Small intestine (tissue), 7 donors: ENCODE results near the gene PCNT. TPM values are rescaled to one million over a fixed set of nuclear protein-coding genes. Genes with fewer than 3 reads are reported as not detected.
A peak's percentile ranks its signal among the peaks of the same experiment; 100 is the strongest.
"Not testable (repeated sequence)": the region's sequence is repeated elsewhere in the genome, so short reads cannot be mapped to it uniquely, and the experiment has no call there.

Experiments
- DNase-seq, 2 donors: peaks; one replicate each; pipeline versions ENCODE4 v3.0.0 to v3.0.0-alpha.2; 2013
- FAIRE-seq: peaks from 2 replicates; lab custom pipeline; 2012; peaks lifted over from hg19 to GRCh38; lab: Jason Lieb, UNC
- H3K27ac ChIP-seq, 3 donors: one replicate each; pipeline ENCODE4 v1.5.1; 2013; ENCODE audit warnings: low read length in 2 of 3, mild to moderate bottlenecking in 2 of 3, control low read depth in 1 of 3, inconsistent platforms in 1 of 3, low read depth in 1 of 3, moderate library complexity in 1 of 3
- H3K27me3 ChIP-seq, 3 donors: one replicate each; pipeline ENCODE4 v1.6.1; 2013; ENCODE audit warnings: low read length in 3 of 3, inconsistent platforms in 1 of 3; ENCODE audit not compliant: control insufficient read depth in 3 of 3, insufficient read depth in 3 of 3
- H3K36me3 ChIP-seq, 3 donors: one replicate each; pipeline ENCODE4 v1.6.1; 2013; ENCODE audit warnings: low read length in 3 of 3, inconsistent platforms in 1 of 3, low read depth in 1 of 3, mild to moderate bottlenecking in 1 of 3, moderate library complexity in 1 of 3; ENCODE audit not compliant: control insufficient read depth in 3 of 3, insufficient read depth in 2 of 3
- H3K4me1 ChIP-seq, 3 donors: one replicate each; pipeline ENCODE4 v1.6.1; 2013; ENCODE audit warnings: low read length in 2 of 3, inconsistent platforms in 1 of 3, low read depth in 1 of 3, mild to moderate bottlenecking in 1 of 3, moderate library complexity in 1 of 3; ENCODE audit not compliant: control insufficient read depth in 3 of 3, insufficient read depth in 2 of 3
- H3K4me3 ChIP-seq, 3 donors: one replicate each; pipeline ENCODE4 v1.5.1; 2013; ENCODE audit warnings: low read length in 3 of 3, control low read depth in 1 of 3, inconsistent platforms in 1 of 3, low read depth in 1 of 3, mild to moderate bottlenecking in 1 of 3, moderate library complexity in 1 of 3
- H3K9me3 ChIP-seq, 2 donors: one replicate each; pipeline ENCODE4 v1.6.1; 2013; ENCODE audit warnings: low read depth in 1 of 2, low read length in 1 of 2; ENCODE audit not compliant: control insufficient read depth in 2 of 2, insufficient read depth in 1 of 2
- WGBS, 3 donors: extraction: QIAGEN DNeasy Blood & Tissue Kit; methylation state at CpG; one replicate each; pipeline ENCODE4 v1.1.7; 2013; 5-methylcytosine and 5-hydroxymethylcytosine counted together
- polyA plus RNA-seq, 4 donors: library from polyadenylated mRNA; stranded (reverse) in 3 of 4; unstranded in 1 of 4; fragments of 200-250 nt in 3 of 4; fragments of 120-200 nt in 1 of 4; gene quantifications; one replicate each; pipeline versions ENCODE4 v1.2.1 to v1.2.3, GENCODE V29; 2013
- donor health status: healthy with polysubstance abuse.
- donor health status: control.
- donor health status: control.
- donor health status: Bipolar disorder and iron deficiency.
- donor health status: healthy.

The PCNT gene
- polyA plus RNA-seq, 4 donors, result 9.2 to 15.4 (median 12.9) TPM

- WGBS, 3 donors, result 3% methylated on average over 83 to 84 of the region's 84 CpGs
- Histone ChIP-seq H3K4me1 (peaks cover 0 to 6% (median 0%) of the 10 kb centered on the region in 3 donors), H3K9me3 (no peaks in the 10 kb centered on the region), H3K4me3 (peak overlapping the region in 2 of 3 donors; percentile 34 to 45), H3K36me3 (peaks cover 0 to 30% (median 0%) of the 10 kb centered on the region in 3 donors), H3K27me3 (peaks cover 0 to 12% (median 0%) of the 10 kb centered on the region in 3 donors), H3K27ac (no peak overlapping the region)
- FAIRE-seq, result no peak
- DNase-seq, result peak in 1 of 2 donors; percentile 65
These were observed 26.4 kb upstream of the PCNT start for GRCh38 chr21:46297338-46298271.

DNA sequence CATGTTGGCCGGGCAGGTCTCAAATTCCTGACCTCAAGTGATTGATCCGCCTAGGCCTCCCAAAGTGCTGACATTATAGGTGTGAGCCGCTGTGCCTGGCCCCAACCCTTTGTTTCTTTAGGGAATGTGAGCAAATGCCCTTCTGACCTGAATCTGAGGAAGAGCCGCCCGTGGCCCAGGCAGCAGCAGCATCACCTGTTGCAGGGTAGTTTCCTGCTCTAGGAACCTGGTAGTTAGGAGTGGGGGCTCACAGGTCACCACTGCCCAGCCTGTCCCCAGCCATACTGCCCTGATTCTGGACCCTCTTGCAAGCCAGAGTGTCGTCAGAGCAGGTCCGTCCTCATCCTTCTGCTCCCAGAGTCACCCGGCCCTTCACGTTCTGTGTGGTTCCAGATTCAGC is 24.8 kb upstream of the PCNT start:
- Histone ChIP-seq H3K36me3 (peaks cover 0 to 27% (median 0%) of the 10 kb centered on the region in 3 donors), H3K27me3 (peaks cover 0 to 12% (median 0%) of the 10 kb centered on the region in 3 donors), H3K27ac (no peak overlapping the region), H3K9me3 (no peaks in the 10 kb centered on the region), H3K4me1 (peaks cover 0 to 6% (median 0%) of the 10 kb centered on the region in 3 donors), H3K4me3 (no peak overlapping the region)
- 84 to 90% (median 87%) methylated on average over 9 of the region's 9 CpGs for WGBS, 3 donors
- FAIRE-seq (no peak), DNase-seq (no peak)

GRCh38 chr21:46301759-46302158 is 22.2 kb upstream of the PCNT start:
- Histone ChIP-seq H3K4me3 (no peak overlapping the region), H3K4me1 (peaks cover 0 to 6% (median 0%) of the 10 kb centered on the region in 3 donors), H3K36me3 (peaks cover 0 to 30% (median 0%) of the 10 kb centered on the region in 3 donors), H3K9me3 (no peaks in the 10 kb centered on the region), H3K27ac (no peak overlapping the region), H3K27me3 (peaks cover 0 to 9% (median 0%) of the 10 kb centered on the region in 3 donors)
- DNase-seq, result no peak
- WGBS, 3 donors, result 89 to 99% (median 95%) methylated on average over 11 to 14 of the region's 14 CpGs
- no peak for FAIRE-seq

DNA sequence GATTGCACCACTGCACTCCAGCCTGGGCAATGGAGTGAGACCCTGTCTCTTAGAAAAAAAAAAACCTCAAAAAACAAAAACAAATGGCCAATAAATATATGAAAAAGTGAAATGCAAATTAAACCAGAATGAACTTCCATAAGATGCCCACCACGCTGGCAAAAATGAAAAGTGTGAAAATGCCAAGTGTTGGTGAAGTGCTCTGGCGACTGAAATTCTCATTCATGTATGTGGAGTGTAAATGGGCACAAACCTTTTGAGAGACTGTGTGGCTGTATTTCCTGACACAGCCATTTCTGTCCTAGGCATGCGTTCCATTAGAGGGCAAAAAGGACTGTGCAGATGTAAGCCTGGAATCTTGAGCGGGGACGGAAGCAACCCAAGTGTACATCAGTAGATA is 19.5 kb upstream of the PCNT start:
- no peaks in the 10 kb centered on the region for H3K9me3 ChIP-seq
- H3K36me3 ChIP-seq, result peaks cover 0 to 30% (median 0%) of the 10 kb centered on the region in 3 donors
- H3K4me3 ChIP-seq, result no peak overlapping the region
- no peaks in the 10 kb centered on the region for H3K27me3 ChIP-seq
- FAIRE-seq, result no peak
- 89 to 93% (median 89%) methylated on average over 5 of the region's 5 CpGs for WGBS, 3 donors
- no peaks in the 10 kb centered on the region for H3K4me1 ChIP-seq
- DNase-seq, result no peak
- H3K27ac ChIP-seq, result no peak overlapping the region

DNA sequence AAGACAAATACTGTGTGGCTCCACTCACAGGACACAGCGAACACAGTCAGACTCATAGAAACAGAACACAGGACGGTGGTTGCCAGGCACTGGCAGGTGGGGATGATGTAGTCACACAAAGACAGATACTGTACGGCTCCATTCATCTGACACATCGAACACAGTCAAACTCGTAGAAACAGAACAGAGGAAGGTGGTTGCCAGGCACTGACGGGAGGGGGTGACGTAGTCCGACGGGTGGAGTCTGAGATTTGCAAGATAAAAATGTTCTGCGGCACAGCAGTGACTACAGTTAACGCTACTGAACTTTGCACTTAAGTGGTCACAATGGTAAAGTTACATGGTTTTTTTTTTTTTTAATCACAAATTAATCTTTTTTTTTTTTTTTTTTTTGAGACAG is 19.0 kb upstream of the PCNT start:
- DNase-seq, result peak; percentile 27 to 69

DNA sequence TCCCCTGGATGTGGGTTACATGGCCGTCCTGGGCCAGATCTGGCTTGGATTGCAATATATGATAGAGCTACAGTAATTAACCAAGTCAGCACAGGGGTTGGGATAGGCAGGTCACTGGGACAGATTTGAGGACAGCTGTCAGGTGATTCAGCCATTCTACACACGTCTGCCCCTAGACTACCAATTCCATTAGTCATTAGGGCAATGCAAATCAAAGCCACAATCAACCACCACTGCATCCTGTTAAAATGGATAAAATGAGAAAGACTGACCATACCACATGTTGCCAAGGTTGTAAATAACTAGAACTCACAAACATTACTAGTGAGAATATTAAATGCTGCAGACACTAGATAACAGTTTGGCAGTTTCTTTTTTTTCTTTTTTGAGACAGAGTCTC is 16.3 kb upstream of the PCNT start:
- Histone ChIP-seq H3K27ac (no peak overlapping the region), H3K9me3 (no peaks in the 10 kb centered on the region), H3K36me3 (peaks cover 0 to 9% (median 0%) of the 10 kb centered on the region in 3 donors), H3K27me3 (no peaks in the 10 kb centered on the region), H3K4me3 (no peak overlapping the region), H3K4me1 (no peaks in the 10 kb centered on the region)
- WGBS, 3 donors, result 64 to 73% (median 71%) methylated on average over 2 of the region's 2 CpGs
- DNase-seq (no peak), FAIRE-seq (no peak)

More for the DNA sequence above, 19.0 kb upstream of the PCNT start:
- FAIRE-seq, result no peak
- Histone ChIP-seq H3K4me3 (no peak overlapping the region), H3K9me3 (no peaks in the 10 kb centered on the region), H3K36me3 (peaks cover 0 to 27% (median 0%) of the 10 kb centered on the region in 3 donors), H3K27ac (no peak overlapping the region), H3K4me1 (no peaks in the 10 kb centered on the region), H3K27me3 (no peaks in the 10 kb centered on the region)
- 78 to 88% (median 83%) methylated on average over 11 of the region's 11 CpGs for WGBS, 3 donors

- Histone ChIP-seq H3K36me3 (peaks cover 0 to 9% (median 0%) of the 10 kb centered on the region in 3 donors), H3K9me3 (no peaks in the 10 kb centered on the region), H3K4me3 (no peak overlapping the region), H3K27ac (no peak overlapping the region), H3K4me1 (no peaks in the 10 kb centered on the region), H3K27me3 (no peaks in the 10 kb centered on the region)
- FAIRE-seq (no peak), DNase-seq (no peak)
- 88 to 96% (median 91%) methylated on average over 2 of the region's 2 CpGs for WGBS, 3 donors
These were observed 15.5 kb upstream of the PCNT start for GRCh38 chr21:46308431-46308830.

- not testable (repeated sequence) for H3K4me1 ChIP-seq, H3K9me3 ChIP-seq, FAIRE-seq, DNase-seq, H3K27ac ChIP-seq, H3K27me3 ChIP-seq, H3K4me3 ChIP-seq
- H3K36me3 ChIP-seq, result peaks cover 0 to 21% (median 0%) of the 10 kb centered on the region in 3 donors
- WGBS, 3 donors, result 98 to 99% (median 98%) methylated on average over 8 of the region's 8 CpGs
These were observed 13.7 kb upstream of the PCNT start for GRCh38 chr21:46310260-46310659.
